Nephron (organoid): ENCODE measurements around the gene CHMP6.

Experiments used
- H3K27ac Mint-ChIP-seq, 3 experiments: 2 replicates each; pipeline ENCODE4 v1.8.0; 2020; ENCODE audit warnings: mixed read lengths in 3 of 3, mild to moderate bottlenecking in 2 of 3, moderate library complexity in 1 of 3
- H3K27me3 Mint-ChIP-seq: 2 replicates; pipeline ENCODE4 v1.8.0; 2021; ENCODE audit warnings: low read depth, mild to moderate bottlenecking, moderate library complexity, mixed read lengths
- H3K36me3 Mint-ChIP-seq: 2 replicates; pipeline ENCODE4 v1.8.0; 2020; ENCODE audit warnings: low read depth, mixed read lengths
- H3K4me1 Mint-ChIP-seq: 2 replicates; pipeline ENCODE4 v1.8.0; 2020; ENCODE audit warnings: mixed read lengths
- H3K4me3 Mint-ChIP-seq, 3 experiments: 2 replicates each; pipeline ENCODE4 v1.8.0; 2020; ENCODE audit warnings: mild to moderate bottlenecking in 3 of 3, mixed read lengths in 3 of 3, moderate library complexity in 2 of 3
- H3K9me3 Mint-ChIP-seq: 2 replicates; pipeline ENCODE4 v1.8.0; 2020; ENCODE audit warnings: mixed read lengths
- CTCF ChIP-seq, 3 experiments: fragments of 200-600 bp; sonication (generic); IDR thresholded peaks; one replicate each; pipeline ENCODE4 v1.5.0; 2021; ENCODE audit warnings: antibody characterized with exemption in 3 of 3; ENCODE audit not compliant: unreplicated experiment in 3 of 3

Gene CHMP6

GRCh38 chr17:80995131-80995530, 3.5 kb downstream of the CHMP6 start:
- peak overlapping the region in 2 of 3 experiments; percentile 24 to 57 for H3K4me3 Mint-ChIP-seq
- H3K4me1 Mint-ChIP-seq, result peaks cover 7% of the 10 kb centered on the region
- H3K9me3 Mint-ChIP-seq, result no peaks in the 10 kb centered on the region
- peaks cover 11% of the 10 kb centered on the region for H3K36me3 Mint-ChIP-seq
- no peak overlapping the region for H3K27ac Mint-ChIP-seq
- peaks cover 8% of the 10 kb centered on the region for H3K27me3 Mint-ChIP-seq
- TF ChIP-seq CTCF (IDR thresholded peaks at IDR 0.05; ENCODE audit: unreplicated experiment in 3 of 3), result no peak

DNA sequence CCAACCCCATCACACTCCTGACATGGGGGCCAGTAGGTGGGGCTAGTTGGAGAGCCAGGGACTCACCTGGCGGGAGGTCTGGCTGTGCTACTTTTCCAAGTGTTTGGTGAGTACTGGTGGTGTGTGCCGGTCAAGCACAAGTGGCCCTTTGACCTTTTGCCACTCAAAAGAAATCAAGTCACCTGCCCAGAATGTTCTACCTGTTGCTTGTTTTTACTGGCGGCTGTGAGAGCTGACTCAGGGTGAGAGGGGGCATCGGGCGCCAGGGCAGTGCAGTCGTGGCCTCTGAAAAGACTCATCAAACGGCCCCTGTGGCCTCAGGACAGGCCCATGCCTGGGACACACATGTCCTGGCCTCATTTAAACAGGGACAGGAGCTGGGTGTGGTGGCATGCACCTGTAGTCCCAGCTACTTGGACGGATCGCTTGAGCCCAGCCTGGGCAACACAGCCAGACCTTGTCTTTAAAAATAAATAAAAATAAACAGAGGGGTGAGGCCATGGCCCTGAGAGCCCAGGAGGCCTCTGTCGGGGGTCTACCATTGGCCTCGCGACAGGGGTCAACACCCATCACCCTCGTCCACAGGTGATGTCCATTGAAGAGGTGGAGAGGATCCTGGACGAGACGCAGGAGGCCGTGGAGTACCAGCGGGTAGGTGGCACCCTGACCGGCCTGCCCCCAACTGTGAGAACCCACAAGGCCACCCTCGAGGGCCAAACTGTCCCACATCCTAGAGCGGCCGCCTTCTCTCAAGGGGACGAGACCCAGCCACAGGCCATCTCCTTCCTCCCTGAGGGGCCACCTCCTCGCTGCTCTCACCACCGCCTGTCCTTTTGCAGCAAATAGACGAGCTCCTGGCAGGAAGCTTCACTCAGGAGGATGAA, 5.0 kb downstream of the CHMP6 start:
- H3K27ac Mint-ChIP-seq, result no peak overlapping the region
- peaks cover 12% of the 10 kb centered on the region for H3K4me1 Mint-ChIP-seq
- H3K36me3 Mint-ChIP-seq, result peaks cover 11% of the 10 kb centered on the region
- TF ChIP-seq CTCF (IDR thresholded peaks at IDR 0.05; ENCODE audit: unreplicated experiment in 3 of 3), result no peak
- peaks cover 6% of the 10 kb centered on the region for H3K27me3 Mint-ChIP-seq
- H3K4me3 Mint-ChIP-seq, result no peak overlapping the region
- no peaks in the 10 kb centered on the region for H3K9me3 Mint-ChIP-seq

DNA sequence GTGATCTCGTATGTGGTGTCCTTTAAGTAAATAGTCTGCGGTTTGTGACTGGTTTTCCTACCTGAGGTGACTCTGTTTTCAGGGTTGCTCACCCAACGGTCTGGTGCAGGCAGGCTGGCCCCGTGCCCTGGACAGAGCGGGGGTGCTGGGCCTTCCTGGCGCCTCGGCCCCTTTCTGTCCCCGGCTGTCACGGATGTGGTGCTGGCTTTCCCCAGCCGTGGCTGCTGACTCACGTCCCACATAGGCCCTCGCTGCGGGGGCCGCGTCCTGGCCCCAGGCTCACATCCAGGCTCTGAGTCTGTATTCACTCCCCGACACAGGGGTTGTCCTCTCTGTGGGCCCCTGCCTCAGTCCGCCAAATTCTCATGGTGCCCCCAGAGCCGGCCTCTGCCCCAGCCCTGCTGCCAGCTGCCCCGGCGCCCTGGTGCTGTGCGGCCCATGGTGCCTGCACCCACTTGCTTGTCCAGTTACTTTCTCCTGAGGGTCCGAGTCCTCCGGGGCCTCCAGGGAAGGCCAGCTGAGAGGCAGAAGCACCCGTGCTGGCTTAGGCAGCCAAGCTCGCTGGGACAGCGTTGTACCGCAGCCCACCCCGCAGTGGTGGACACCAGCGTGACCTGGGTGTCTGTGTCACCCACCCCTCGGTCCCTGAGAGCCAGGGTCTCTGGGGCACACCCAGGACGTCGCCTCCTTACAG, 5.9 kb downstream of the CHMP6 start:
- TF ChIP-seq CTCF (IDR thresholded peaks at IDR 0.05; ENCODE audit: unreplicated experiment in 3 of 3), result no peak
- H3K4me3 Mint-ChIP-seq, result no peak overlapping the region
- peaks cover 15% of the 10 kb centered on the region for H3K27me3 Mint-ChIP-seq
- peaks cover 17% of the 10 kb centered on the region for H3K4me1 Mint-ChIP-seq
- H3K9me3 Mint-ChIP-seq, result no peaks in the 10 kb centered on the region
- peaks cover 11% of the 10 kb centered on the region for H3K36me3 Mint-ChIP-seq
- H3K27ac Mint-ChIP-seq, result no peak overlapping the region

DNA sequence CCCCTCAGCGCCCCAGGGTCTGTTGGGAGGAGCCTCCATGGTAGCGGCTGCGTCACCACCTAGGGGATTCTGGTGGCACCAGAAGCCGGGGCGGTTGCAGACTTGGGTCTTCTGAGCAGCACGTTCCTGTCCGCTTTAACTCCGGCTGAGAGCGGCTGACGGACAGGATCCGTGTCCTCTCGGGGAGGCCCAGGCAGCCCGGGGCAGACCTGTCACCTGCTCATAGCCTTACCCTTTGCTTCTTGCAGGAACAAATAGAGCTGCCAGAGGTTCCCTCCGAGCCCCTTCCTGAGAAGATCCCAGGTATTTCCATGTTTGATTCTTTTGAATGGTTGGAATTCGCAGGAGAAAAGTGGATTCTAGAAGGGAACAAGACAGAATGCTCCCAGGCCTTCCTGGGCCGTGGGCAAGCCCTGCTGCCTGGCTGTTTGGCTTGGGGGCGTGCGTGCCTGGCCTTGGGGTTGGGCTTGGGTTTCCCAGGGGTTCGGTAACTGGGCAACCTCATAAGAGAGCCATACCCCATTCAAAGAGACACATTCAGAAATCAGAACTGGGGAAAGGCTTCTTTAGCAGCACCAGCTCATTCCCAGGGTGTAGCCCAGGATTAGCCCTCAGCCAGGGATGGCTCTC, 6.6 kb downstream of the CHMP6 start:
- Mint-ChIP-seq H3K4me3 (no peak overlapping the region), H3K27ac (no peak overlapping the region), H3K36me3 (peaks cover 11% of the 10 kb centered on the region), H3K4me1 (peaks cover 12% of the 10 kb centered on the region), H3K27me3 (peaks cover 21% of the 10 kb centered on the region), H3K9me3 (no peaks in the 10 kb centered on the region)
- no peak for TF ChIP-seq CTCF (IDR thresholded peaks at IDR 0.05; ENCODE audit: unreplicated experiment in 3 of 3)

- TF ChIP-seq CTCF (IDR thresholded peaks at IDR 0.05; ENCODE audit: unreplicated experiment in 3 of 3), result no peak
- H3K27me3 Mint-ChIP-seq, result peaks cover 27% of the 10 kb centered on the region
- H3K9me3 Mint-ChIP-seq, result no peaks in the 10 kb centered on the region
- no peak overlapping the region for H3K27ac Mint-ChIP-seq
- H3K4me1 Mint-ChIP-seq, result peaks cover 12% of the 10 kb centered on the region
- H3K36me3 Mint-ChIP-seq, result peaks cover 11% of the 10 kb centered on the region
- no peak overlapping the region for H3K4me3 Mint-ChIP-seq
Measured at GRCh38 chr17:80998748-80999535, 7.3 kb downstream of the CHMP6 start.
